Panc1 (cell line): ENCODE results near the gene UGT1A9. TPM values are rescaled to one million over a fixed set of nuclear protein-coding genes. Genes with fewer than 3 reads are reported as not detected.

Experiments used
- ATAC-seq: fragments of 200-7000 bp; cut with Tn5 transposase; 2 replicates; pipeline ENCODE4 v1.9.1; 2020; ENCODE audit warnings: mild to moderate bottlenecking, moderate library complexity
- BruUV-seq: library from RNA; stranded (reverse); fragments of 400-500 nt; replicated peaks from 2 replicates; lab custom pipeline; 2021; lab: Mats Ljungman, UMichigan
- CTCF ChIA-PET: fragments of 300-600 bp; sonication (Branson Sonifier 250); formaldehyde crosslinking; loops from one replicate; lab custom pipeline; 2022; ENCODE audit warnings: antibody characterized with exemption; lab: Charles Lee
- POLR2A ChIA-PET: fragments of 300-600 bp; sonication (Branson Sonifier 250); formaldehyde crosslinking; loops from one replicate; lab custom pipeline; 2022; ENCODE audit warnings: antibody characterized with exemption; lab: Charles Lee
- DNase-seq: peaks from one replicate; pipeline ENCODE4 v3.0.0-alpha.2; 2010; ENCODE audit warnings: low read depth, low spot score
- H3K27ac ChIP-seq: 2 replicates; pipeline ENCODE4 v1.5.1; 2011; ENCODE audit warnings: mild to moderate bottlenecking, low read length, inconsistent platforms
- H3K27me3 ChIP-seq: fragments of 200-500 bp; sonication (Bioruptor generic); 2 replicates; pipeline ENCODE4 v1.6.0; 2014; ENCODE audit warnings: low read length, inconsistent platforms; ENCODE audit not compliant: control insufficient read depth, insufficient read depth
- H3K36me3 ChIP-seq: fragments of 200-500 bp; sonication (Bioruptor generic); 2 replicates; pipeline ENCODE4 v1.5.1; 2014; ENCODE audit warnings: inconsistent platforms, mild to moderate bottlenecking, low read length, moderate library complexity; ENCODE audit not compliant: control insufficient read depth, insufficient read depth
- H3K4me1 ChIP-seq: 2 replicates; pipeline ENCODE4 v1.5.1; 2011; ENCODE audit warnings: inconsistent platforms, mild to moderate bottlenecking, low read length, moderate library complexity; ENCODE audit not compliant: control insufficient read depth, insufficient read depth
- H3K4me3 ChIP-seq, 2 experiments: 2 replicates each; pipeline ENCODE4 v1.5.1; 2011 to 2012; ENCODE audit warnings: low read depth in 2 of 2, low read length in 2 of 2, mild to moderate bottlenecking in 2 of 2, inconsistent platforms in 1 of 2, moderate library complexity in 1 of 2
- H3K9me3 ChIP-seq: fragments of 200-500 bp; sonication (Bioruptor generic); 2 replicates; pipeline ENCODE4 v1.5.1; 2014; ENCODE audit warnings: low read depth, mild to moderate bottlenecking, inconsistent platforms, low read length, moderate library complexity; ENCODE audit not compliant: control insufficient read depth, insufficient read depth
- POLR2AphosphoS5 ChIP-seq: IDR thresholded peaks from 2 replicates; pipeline ENCODE4 v1.6.1; 2012; ENCODE audit warnings: mild to moderate bottlenecking, low read depth, low read length, moderate library complexity
- SIN3A ChIP-seq: IDR thresholded peaks from 2 replicates; pipeline ENCODE4 v1.6.1; 2012; ENCODE audit warnings: low read depth, mild to moderate bottlenecking, low read length, moderate library complexity, borderline replicate concordance; ENCODE audit not compliant: insufficient read depth
- TCF7L2 ChIP-seq: IDR thresholded peaks from 2 replicates; pipeline ENCODE4 v1.6.1; 2011; ENCODE audit warnings: mild to moderate bottlenecking, low read depth, low read length, inconsistent platforms
- in situ Hi-C: cut with HindIII; loops from 2 replicates; pipeline ENCODE4 v1.10.0; 2016; ENCODE audit warnings: low sequenced_read_pairs, low pct_unique_long_range_greater_than_20kb
- intact Hi-C: fragments of 100-400 bp; cut with micrococcal nuclease; formaldehyde crosslinking; loops from one replicate; pipeline ENCODE4 v1.10.0; 2022; ENCODE audit not compliant: unreplicated experiment
- total RNA-seq: library from RNA; stranded (reverse); gene quantifications from one replicate; pipeline ENCODE4 v1.2.1, GENCODE V29; 2021; ENCODE audit not compliant: unreplicated experiment
- TF ChIP-seq, protein P1 (sequence below), 2 experiments: IDR thresholded peaks; 2 replicates each; pipeline ENCODE4 v1.6.1; 2011 to 2012; ENCODE audit warnings: low read depth in 2 of 2, control low read depth in 1 of 2, low read length in 1 of 2, mild to moderate bottlenecking in 1 of 2, moderate library complexity in 1 of 2; ENCODE audit not compliant: insufficient read depth in 1 of 2
- TF ChIP-seq, protein P2 (sequence below): fragments of 450-650 bp; IDR thresholded peaks from 2 replicates; pipeline ENCODE4 v1.5.1; 2017; ENCODE audit warnings: mild to moderate bottlenecking

The UGT1A9 gene
- total RNA-seq, 1 experiment from 2014 or later: not detected

DNA sequence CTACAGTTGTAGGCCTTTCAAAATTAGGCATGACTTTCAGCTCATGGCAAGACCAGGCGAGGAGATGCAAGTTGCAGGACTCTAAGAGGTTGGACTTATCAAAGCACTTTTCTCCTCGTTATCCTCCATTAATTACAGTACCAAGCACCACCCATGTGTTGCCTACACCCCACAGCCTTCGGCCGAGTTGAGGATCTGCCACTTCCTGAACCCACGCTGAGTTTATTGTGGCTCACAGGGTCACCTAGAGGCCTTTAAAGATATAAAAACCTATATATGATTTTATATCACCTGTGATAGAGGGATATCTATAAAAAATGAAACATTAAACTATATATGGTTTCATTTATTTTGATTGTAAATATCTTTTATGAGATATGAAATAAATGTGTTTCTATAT, 32.9 kb upstream of the UGT1A9 start:
- Histone ChIP-seq H3K4me3 (no peak overlapping the region), H3K4me1 (no peaks in the 10 kb centered on the region), H3K9me3 (no peaks in the 10 kb centered on the region), H3K36me3 (no peaks in the 10 kb centered on the region), H3K27ac (no peak overlapping the region), H3K27me3 (no peaks in the 10 kb centered on the region)
- DNase-seq (no peak), ATAC-seq (no peak)
- no TSS peak for BruUV-seq
- in situ Hi-C loops (no loop called here), intact Hi-C loops (no loop called here)
- CTCF ChIA-PET: no interaction called here
- TF ChIP-seq POLR2AphosphoS5: no peak
- no peak for TF ChIP-seq SIN3A
- TF ChIP-seq, protein P1, sequence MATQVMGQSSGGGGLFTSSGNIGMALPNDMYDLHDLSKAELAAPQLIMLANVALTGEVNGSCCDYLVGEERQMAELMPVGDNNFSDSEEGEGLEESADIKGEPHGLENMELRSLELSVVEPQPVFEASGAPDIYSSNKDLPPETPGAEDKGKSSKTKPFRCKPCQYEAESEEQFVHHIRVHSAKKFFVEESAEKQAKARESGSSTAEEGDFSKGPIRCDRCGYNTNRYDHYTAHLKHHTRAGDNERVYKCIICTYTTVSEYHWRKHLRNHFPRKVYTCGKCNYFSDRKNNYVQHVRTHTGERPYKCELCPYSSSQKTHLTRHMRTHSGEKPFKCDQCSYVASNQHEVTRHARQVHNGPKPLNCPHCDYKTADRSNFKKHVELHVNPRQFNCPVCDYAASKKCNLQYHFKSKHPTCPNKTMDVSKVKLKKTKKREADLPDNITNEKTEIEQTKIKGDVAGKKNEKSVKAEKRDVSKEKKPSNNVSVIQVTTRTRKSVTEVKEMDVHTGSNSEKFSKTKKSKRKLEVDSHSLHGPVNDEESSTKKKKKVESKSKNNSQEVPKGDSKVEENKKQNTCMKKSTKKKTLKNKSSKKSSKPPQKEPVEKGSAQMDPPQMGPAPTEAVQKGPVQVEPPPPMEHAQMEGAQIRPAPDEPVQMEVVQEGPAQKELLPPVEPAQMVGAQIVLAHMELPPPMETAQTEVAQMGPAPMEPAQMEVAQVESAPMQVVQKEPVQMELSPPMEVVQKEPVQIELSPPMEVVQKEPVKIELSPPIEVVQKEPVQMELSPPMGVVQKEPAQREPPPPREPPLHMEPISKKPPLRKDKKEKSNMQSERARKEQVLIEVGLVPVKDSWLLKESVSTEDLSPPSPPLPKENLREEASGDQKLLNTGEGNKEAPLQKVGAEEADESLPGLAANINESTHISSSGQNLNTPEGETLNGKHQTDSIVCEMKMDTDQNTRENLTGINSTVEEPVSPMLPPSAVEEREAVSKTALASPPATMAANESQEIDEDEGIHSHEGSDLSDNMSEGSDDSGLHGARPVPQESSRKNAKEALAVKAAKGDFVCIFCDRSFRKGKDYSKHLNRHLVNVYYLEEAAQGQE (IDR thresholded peaks at IDR 0.05; ENCODE audit: insufficient read depth in 1 of 2, low read depth in 2 of 2, low read length in 1 of 2): no peak
- TF ChIP-seq, protein P2, sequence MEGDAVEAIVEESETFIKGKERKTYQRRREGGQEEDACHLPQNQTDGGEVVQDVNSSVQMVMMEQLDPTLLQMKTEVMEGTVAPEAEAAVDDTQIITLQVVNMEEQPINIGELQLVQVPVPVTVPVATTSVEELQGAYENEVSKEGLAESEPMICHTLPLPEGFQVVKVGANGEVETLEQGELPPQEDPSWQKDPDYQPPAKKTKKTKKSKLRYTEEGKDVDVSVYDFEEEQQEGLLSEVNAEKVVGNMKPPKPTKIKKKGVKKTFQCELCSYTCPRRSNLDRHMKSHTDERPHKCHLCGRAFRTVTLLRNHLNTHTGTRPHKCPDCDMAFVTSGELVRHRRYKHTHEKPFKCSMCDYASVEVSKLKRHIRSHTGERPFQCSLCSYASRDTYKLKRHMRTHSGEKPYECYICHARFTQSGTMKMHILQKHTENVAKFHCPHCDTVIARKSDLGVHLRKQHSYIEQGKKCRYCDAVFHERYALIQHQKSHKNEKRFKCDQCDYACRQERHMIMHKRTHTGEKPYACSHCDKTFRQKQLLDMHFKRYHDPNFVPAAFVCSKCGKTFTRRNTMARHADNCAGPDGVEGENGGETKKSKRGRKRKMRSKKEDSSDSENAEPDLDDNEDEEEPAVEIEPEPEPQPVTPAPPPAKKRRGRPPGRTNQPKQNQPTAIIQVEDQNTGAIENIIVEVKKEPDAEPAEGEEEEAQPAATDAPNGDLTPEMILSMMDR: no peak
- no peak for TF ChIP-seq TCF7L2
- POLR2A ChIA-PET: no interaction called here

DNA sequence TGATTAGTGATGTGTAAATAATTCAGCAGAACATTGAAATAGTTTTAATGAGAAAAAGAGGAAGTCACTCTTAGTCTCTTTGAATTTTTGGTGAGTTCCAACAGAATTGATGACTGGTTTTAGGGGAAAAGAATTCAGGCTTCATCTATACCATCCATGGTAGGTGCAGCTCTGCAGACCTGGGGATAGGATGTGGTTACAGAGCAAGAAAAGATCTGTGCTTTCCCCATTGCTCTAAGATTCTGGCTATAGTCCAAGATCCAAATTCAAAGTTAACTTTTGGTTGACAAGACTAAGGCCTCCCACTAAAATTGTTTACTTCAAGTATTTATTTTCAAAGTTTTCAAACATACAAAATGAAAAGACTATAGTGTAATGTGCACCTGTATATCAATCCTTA, 31.8 kb upstream of the UGT1A9 start:
- intact Hi-C loops: no loop called here
- Histone ChIP-seq H3K36me3 (no peaks in the 10 kb centered on the region), H3K4me3 (no peak overlapping the region)

More for the DNA sequence above, 31.8 kb upstream of the UGT1A9 start:
- ATAC-seq (no peak), DNase-seq (no peak)
- BruUV-seq: no TSS peak
- TF ChIP-seq, protein P2: no peak
- no peak for TF ChIP-seq SIN3A
- H3K27me3 ChIP-seq: no peaks in the 10 kb centered on the region
- no peaks in the 10 kb centered on the region for H3K9me3 ChIP-seq
- in situ Hi-C loops: no loop called here
- ChIA-PET POLR2A (no interaction called here), CTCF (no interaction called here)
- no peak overlapping the region for H3K27ac ChIP-seq
- no peaks in the 10 kb centered on the region for H3K4me1 ChIP-seq
